DMS 273 treated with DMSO at 0.1 percent for 48 hours (cell line): Measurements from ENCODE around the gene HSFY1.
"Not testable (repeated sequence)": the region's sequence is repeated elsewhere in the genome, so short reads cannot be mapped to it uniquely, and the experiment has no call there.

Source experiments
- DNase-seq: peaks from one replicate; lab custom pipeline; 2025; lab: John Stamatoyannopoulos, UW

HSFY1 gene

GRCh38 chrY:18546420-18546819 lies at the start of gene HSFY1:
Gene HSFY1 (plus strand): TSS chrY:18546720. CDS start chrY:18546788, 68 bp downstream.
- DNase-seq, result not testable (repeated sequence)

- not testable (repeated sequence) for DNase-seq
Measured at GRCh38 chrY:18504266-18504665, 42.3 kb upstream of the HSFY1 start.

- DNase-seq, result not testable (repeated sequence)
Measured at GRCh38 chrY:18530995-18531655, 15.4 kb upstream of the HSFY1 start.

- DNase-seq, result not testable (repeated sequence)
Measured at GRCh38 chrY:18538952-18539351, 7.6 kb upstream of the HSFY1 start.

GRCh38 chrY:18553132-18553531 lies 6.6 kb downstream of the HSFY1 start:
- DNase-seq, result not testable (repeated sequence)

GRCh38 chrY:18565915-18566314 lies 19.4 kb downstream of the HSFY1 start:
- not testable (repeated sequence) for DNase-seq
